ENCODE data around the gene PRSS53.
A peak's percentile ranks its signal among the peaks of the same experiment; 100 is the strongest.
"Not testable (repeated sequence)": the region's sequence is repeated elsewhere in the genome, so short reads cannot be mapped to it uniquely, and the experiment has no call there.

Gene PRSS53

DNA sequence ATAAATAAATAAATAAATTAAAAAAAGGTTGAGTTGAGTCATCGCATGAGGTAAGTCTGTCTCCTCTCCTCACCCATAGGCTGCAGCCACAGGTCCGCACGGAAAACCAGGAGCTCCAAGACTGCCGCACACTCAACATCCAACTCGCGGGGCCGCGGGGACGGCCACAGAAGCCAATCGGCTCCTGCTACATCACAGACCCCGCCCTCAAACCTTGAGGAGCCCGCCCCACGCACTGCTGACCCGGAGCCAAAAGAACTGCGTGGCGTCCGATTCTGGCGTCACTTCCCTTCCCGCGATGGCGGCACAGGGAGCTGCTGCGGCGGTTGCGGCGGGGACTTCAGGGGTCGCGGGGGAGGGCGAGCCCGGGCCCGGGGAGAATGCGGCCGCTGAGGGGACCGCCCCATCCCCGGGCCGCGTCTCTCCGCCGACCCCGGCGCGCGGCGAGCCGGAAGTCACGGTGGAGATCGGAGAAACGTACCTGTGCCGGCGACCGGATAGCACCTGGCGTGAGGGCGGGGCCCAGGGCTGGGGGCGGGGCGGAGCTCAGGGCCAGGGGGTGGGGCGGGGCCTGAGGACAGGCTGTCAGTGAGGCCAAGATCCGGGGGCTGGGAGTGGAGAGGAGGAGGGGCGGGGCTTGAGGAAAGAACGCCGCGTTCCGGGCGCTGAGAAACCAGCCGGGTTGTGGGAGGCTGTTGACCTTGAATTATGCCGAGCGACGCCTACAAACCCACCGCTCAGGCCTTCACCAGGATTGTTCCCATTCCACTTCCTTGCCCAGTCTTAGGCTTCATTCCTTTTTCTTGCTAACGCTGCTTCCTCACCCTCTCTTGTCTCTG lies 28.9 kb upstream of the PRSS53 start, which contains the start of gene KAT8:
Gene KAT8 (plus strand): TSS at position 281 of the 839 bp plus-strand sequence. CDS start 18 bp downstream, at position 299.
- DNase-seq = peak; percentile 89 to 94 (median 94)

GRCh38 chr16:31114468-31114867 lies 25.7 kb upstream of the PRSS53 start:
- DNase-seq = no peak

GRCh38 chr16:31113121-31114120 lies 24.7 kb upstream of the PRSS53 start:
- no peak for DNase-seq

DNA sequence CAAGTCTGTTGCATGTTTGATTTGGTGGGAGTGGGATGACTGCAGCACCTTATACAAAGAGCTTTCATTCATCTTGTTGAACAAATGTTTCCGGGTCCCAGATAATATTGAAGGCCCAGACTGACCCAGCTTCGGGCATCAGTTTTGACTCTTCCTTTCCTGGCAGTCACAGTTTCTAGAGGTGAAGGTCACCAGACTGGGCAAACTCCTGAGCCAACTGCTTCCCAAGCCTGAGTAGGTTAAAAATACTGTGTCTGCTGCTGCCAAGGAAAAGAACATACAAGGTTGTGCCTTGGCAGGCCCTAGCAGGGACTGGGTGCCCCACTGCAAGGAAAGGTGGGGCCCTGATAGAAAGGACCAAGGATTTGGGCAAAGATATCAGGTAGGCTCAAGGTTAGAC lies 24.0 kb upstream of the PRSS53 start:
- no peak for DNase-seq

DNA sequence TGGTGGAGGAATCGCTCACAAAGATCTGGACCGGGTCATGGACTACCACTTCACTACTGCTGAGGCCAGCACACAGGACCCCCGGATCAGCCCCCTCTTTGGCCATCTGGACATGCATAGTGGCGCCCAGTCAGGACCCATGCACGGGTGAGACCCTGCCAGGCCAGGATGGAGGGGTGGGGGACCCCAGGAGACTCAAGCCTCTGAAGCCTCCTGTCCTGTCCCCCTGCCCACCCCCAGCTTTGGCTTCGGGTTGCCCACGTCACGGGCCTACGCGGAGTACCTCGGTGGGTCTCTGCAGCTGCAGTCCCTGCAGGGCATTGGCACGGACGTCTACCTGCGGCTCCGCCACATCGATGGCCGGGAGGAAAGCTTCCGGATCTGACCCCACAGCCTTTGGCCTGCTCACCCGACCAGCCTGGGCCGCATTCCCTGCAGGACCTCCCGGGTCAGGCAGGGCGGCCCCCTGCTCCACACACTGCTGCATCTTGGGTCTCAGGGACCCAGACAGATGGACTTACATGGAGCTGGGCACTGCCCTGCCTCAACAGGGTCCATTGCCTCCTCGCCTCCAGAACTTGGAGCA lies 23.2 kb upstream of the PRSS53 start:
- DNase-seq = no peak

GRCh38 chr16:31110106-31111034 lies 21.6 kb upstream of the PRSS53 start:
- no peak for DNase-seq

DNA sequence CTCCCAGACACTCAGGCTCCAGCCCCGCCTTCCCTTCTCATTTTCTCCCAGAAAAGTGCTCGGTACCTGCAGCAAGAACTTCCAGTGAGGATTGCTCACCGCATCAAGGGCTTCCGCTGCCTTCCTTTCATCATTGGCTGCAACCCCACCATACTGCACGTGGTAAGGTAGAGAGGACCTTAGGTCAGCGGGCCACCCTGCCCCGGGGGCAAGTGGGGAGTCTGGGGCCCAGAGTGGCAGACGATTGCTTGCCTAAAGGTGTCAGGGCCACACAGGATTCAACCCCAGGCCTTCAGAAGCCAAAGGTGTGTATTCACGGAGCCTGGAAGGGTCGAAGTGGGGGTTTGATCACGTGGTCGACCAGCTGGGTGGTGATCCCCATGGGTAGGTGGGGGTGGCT lies 20.9 kb upstream of the PRSS53 start:
- DNase-seq = no peak

- DNase-seq = no peak
Observed at GRCh38 chr16:31108794-31109558, 20.2 kb upstream of the PRSS53 start.

DNA sequence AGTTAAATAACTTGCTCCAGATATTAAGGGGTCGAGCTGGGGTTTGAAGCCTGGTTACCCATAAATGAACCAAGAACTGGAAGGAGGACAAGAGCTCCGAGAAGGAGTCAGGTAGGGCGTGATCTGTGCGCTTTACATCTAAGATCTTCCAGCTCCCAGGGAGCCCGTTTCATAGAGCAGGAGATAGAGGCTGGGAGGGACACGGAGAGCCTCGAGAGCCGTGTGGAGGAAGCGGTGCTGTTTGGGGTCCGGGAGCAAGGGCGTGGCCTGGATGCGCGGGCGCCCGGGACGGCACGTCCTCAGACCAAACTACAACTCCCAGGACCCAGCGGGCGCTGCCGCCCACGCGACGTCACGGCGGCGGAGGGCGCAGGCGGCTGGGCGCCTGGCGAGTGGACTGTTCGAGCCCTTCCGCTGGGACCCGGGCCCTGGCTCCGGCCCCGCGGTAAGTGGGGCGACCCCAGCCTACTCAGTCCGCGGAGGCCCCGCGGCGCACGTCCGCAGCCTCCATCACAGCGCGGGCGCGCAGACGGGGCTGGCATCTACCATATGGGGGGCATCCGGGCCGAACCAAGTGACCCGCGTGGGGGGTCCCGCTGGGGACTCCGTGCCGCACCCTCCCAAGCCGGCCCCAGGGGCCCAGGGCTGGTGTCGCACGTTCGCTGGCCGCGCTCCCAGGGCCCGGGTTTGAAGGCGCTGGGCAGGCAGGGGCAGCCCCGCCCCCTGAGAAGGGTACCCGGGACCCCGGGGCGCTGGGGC lies 19.5 kb upstream of the PRSS53 start, which contains the start of gene BCKDK:
Gene BCKDK (plus strand): TSS at position 352 of the 759 bp plus-strand sequence. CDS start 838 bp downstream, outside the sequence.
- DNase-seq = peak; percentile 18 to 50 (median 38)

DNA sequence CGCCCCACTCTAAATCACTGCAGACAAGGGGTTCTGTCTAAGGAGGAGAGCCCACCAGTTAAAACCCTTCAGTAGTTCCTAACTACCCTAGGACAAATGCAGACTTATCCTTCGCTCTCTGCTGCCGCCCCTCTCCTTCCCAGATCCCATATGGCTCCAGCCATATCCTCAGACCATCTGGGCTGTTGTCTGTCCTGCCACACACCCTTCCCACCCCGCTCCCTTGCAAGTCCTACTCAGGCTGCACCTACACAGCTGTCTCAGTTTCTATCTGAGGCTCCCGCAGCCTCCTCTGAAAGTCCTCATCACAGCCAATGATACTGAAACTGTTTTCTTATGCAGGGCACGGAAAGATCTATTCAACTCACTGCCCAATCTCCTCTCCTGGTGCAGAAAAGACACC lies 18.7 kb upstream of the PRSS53 start:
- no peak for DNase-seq

GRCh38 chr16:31106509-31107464 lies 18.0 kb upstream of the PRSS53 start:
- DNase-seq = no peak

GRCh38 chr16:31105677-31106213 lies 17.0 kb upstream of the PRSS53 start:
- peak; percentile 46 to 77 (median 60) for DNase-seq

DNA sequence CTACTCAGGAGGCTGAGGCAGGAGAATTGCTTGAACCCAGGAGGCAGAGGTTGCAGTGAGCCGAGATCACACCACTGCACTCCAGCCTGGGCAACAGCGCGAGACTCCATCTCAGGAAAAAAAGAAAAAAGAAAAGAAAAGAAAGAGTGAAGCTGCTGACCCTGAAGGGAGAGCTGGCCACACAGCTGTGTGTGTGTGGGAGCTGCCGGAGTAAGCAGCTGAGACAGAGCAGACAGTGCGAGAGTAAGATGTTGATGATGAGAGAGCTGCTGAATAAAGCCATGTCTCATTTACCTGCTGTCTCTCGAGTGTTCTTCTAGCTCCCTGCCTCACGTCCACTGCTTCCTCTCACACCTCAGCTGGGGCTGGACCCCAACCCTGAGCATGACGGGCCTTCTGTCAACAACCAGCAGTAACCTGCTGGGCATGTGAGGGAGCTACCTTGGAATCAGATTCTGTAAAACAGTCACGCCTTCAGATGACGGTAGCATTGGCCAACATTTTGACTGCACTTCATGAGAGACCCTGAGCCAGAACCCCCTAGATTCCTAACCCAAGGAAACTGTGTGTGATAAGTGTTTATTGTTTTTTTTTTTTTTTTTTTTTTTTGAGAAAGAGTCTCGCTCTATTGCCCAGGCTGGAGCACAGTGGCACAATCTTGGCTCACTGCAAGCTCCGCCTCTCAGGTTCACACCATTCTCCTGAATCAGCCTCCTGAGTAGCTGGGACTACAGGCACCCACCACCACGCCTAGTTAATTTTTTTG lies 12.3 kb upstream of the PRSS53 start:
- not testable (repeated sequence) for DNase-seq

GRCh38 chr16:31099860-31100638 lies 11.3 kb upstream of the PRSS53 start:
- DNase-seq = no peak

DNA sequence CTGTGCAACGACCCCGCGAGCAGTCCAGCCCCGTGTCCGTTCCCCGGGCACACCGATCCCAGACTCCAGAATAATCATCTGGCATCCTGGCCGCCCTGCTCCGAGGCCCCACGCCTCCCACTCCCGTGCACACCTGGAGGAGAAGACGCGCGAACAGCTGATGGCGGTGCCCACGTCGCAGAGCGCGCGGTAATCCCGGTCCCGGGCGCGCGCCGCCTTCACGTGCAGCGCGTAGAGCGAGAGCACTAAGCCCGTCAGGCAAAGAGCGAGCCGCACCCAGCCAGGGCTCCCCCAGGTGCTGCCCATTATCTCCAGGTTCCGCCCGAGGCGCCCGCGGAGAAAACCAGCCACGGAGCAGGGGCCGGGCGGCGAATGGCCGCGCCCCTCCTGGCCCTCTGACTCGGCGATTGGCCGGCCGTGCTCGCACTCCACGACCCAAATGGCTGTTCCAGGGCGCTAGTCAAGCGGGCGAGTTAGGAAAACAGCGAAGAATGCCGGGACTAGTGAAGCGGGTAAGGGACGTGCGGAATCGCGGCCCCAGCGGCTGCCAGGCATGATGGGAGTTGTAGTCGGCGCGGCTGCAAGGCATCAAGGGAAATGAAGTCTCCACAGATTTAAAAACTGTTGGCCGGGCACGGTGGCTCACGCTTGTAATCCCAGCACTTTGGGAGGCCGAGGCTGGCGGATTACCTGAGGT lies 5.8 kb upstream of the PRSS53 start, which contains the start of gene VKORC1:
Gene VKORC1 (minus strand): TSS at position 374 of the 697 bp plus-strand sequence. CDS start 68 bp downstream, at position 306.
- DNase-seq = peak; percentile 67 to 75 (median 72)

DNA sequence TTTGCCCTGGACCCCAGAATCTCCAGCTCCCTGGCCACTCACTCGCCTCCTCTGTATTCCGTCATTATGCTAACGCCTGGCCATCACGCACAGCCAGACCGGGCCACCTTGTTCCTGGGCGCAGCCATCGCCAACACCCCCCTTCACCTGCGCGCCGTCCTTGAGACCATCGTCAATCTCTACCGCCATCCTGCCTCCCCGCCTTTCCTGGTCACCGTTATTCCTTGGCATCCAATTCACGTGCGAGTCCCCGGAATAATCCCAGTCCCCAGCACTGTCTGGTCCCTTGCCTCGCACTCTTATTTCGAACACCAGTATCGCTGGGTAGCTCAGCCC lies 5.3 kb upstream of the PRSS53 start:
- DNase-seq = no peak

Measured in activated CD4-positive, CD25-positive, alpha-beta regulatory T cell (primary cell).